Neutrophil (primary cell): ENCODE results near the gene GABBR2.

Experiments
- H3K27ac ChIP-seq: fragments of 200-600 bp; sonication (generic); 2 replicates; pipeline ENCODE4 v1.5.1; 2016; ENCODE audit warnings: mild to moderate bottlenecking, moderate library complexity
- H3K27me3 ChIP-seq: fragments of 200-600 bp; sonication (generic); 2 replicates; pipeline ENCODE4 v1.6.0; 2016; ENCODE audit warnings: mild to moderate bottlenecking
- H3K36me3 ChIP-seq: fragments of 200-600 bp; sonication (generic); 2 replicates; pipeline ENCODE4 v1.5.1; 2017
- H3K4me1 ChIP-seq, 2 experiments: fragments of 200-600 bp in 1 of 2; sonication (generic) in 1 of 2; 1 replicate in 1 of 2; 2 replicates in 1 of 2; pipeline versions ENCODE4 v1.5.1 to v1.6.1; 2013 to 2016; ENCODE audit warnings: low read depth in 1 of 2, low read length in 1 of 2, mild to moderate bottlenecking in 1 of 2, moderate library complexity in 1 of 2; ENCODE audit not compliant: control insufficient read depth in 1 of 2, insufficient read depth in 1 of 2
- H3K4me3 ChIP-seq, 2 experiments: fragments of 200-600 bp in 1 of 2; sonication (generic) in 1 of 2; 1 replicate in 1 of 2; 2 replicates in 1 of 2; pipeline ENCODE4 v1.5.1; 2013 to 2016; ENCODE audit warnings: low read depth in 1 of 2, low read length in 1 of 2, mild to moderate bottlenecking in 1 of 2, moderate library complexity in 1 of 2
- H3K9me3 ChIP-seq: fragments of 200-600 bp; sonication (generic); 2 replicates; pipeline ENCODE4 v1.5.1; 2016
- CTCF ChIP-seq: fragments of 200-600 bp; sonication (generic); IDR thresholded peaks from 2 replicates; pipeline ENCODE4 v1.5.1; 2016; ENCODE audit warnings: antibody characterized with exemption

GABBR2 gene

GRCh38 chr9:98521141-98521540 lies 187.6 kb downstream of the GABBR2 start:
- no peaks in the 10 kb centered on the region for H3K4me1 ChIP-seq
- no peaks in the 10 kb centered on the region for H3K36me3 ChIP-seq
- no peak overlapping the region for H3K4me3 ChIP-seq
- H3K9me3 ChIP-seq: no peaks in the 10 kb centered on the region
- no peak overlapping the region for H3K27ac ChIP-seq
- H3K27me3 ChIP-seq: peaks cover 61% of the 10 kb centered on the region
- no peak for TF ChIP-seq CTCF

- Histone ChIP-seq H3K4me1 (no peaks in the 10 kb centered on the region), H3K36me3 (no peaks in the 10 kb centered on the region), H3K4me3 (no peak overlapping the region), H3K27me3 (peaks cover 54% of the 10 kb centered on the region), H3K9me3 (no peaks in the 10 kb centered on the region), H3K27ac (no peak overlapping the region)
- no peak for TF ChIP-seq CTCF
These were observed 188.3 kb downstream of the GABBR2 start for GRCh38 chr9:98520221-98520960.

- TF ChIP-seq CTCF: no peak
- Histone ChIP-seq H3K27ac (no peak overlapping the region), H3K4me3 (no peak overlapping the region), H3K36me3 (no peaks in the 10 kb centered on the region), H3K4me1 (no peaks in the 10 kb centered on the region), H3K9me3 (no peaks in the 10 kb centered on the region), H3K27me3 (peaks cover 47% of the 10 kb centered on the region)
These were observed 189.1 kb downstream of the GABBR2 start for GRCh38 chr9:98519641-98520040.

GRCh38 chr9:98518556-98518955 lies 190.2 kb downstream of the GABBR2 start:
- H3K4me3 ChIP-seq: no peak overlapping the region
- H3K9me3 ChIP-seq: no peaks in the 10 kb centered on the region
- H3K27ac ChIP-seq: no peak overlapping the region
- no peak for TF ChIP-seq CTCF
- H3K4me1 ChIP-seq: no peaks in the 10 kb centered on the region
- no peaks in the 10 kb centered on the region for H3K36me3 ChIP-seq
- H3K27me3 ChIP-seq: peaks cover 36% of the 10 kb centered on the region

- H3K27me3 ChIP-seq: peaks cover 28% of the 10 kb centered on the region
- H3K27ac ChIP-seq: no peak overlapping the region
- no peaks in the 10 kb centered on the region for H3K36me3 ChIP-seq
- no peak for TF ChIP-seq CTCF
- H3K4me3 ChIP-seq: no peak overlapping the region
- no peaks in the 10 kb centered on the region for H3K9me3 ChIP-seq
- H3K4me1 ChIP-seq: no peaks in the 10 kb centered on the region
These were observed 191.0 kb downstream of the GABBR2 start for GRCh38 chr9:98517761-98518160.
